Pancreas (tissue), 10 donors: Measurements from ENCODE around the gene RNPS1. TPM values are rescaled to one million over a fixed set of nuclear protein-coding genes. Genes with fewer than 3 reads are reported as not detected.

ENCODE experiments used
- ATAC-seq, 4 donors: fragments of 200-7000 bp; cut with Tn5 transposase; one replicate each; pipeline versions ENCODE4 v1.8.0 to v1.9.1; 2020; ENCODE audit warnings: mild to moderate bottlenecking in 4 of 4, moderate library complexity in 4 of 4
- DNase-seq, 6 donors: peaks; one replicate each; pipeline ENCODE4 v3.0.0-alpha.2; 2020
- FAIRE-seq: peaks from 2 replicates; lab custom pipeline; 2012; peaks lifted over from hg19 to GRCh38; lab: Jason Lieb, UNC
- H3K27ac ChIP-seq, 4 donors: fragments of 200-600 bp; sonication (generic); 1 replicate in 3 of 4; 2 replicates in 1 of 4; pipeline versions ENCODE4 v1.5.0 to v1.8.0; 2020
- H3K27me3 ChIP-seq, 4 donors: fragments of 200-600 bp; one replicate each; pipeline ENCODE4 v1.8.0; 2021
- H3K36me3 ChIP-seq, 3 donors: fragments of 200-600 bp; sonication (generic) in 1 of 3; one replicate each; pipeline versions ENCODE4 v1.5.0 to v1.8.0; 2020 to 2021
- H3K4me1 ChIP-seq, 3 donors: fragments of 200-600 bp; one replicate each; pipeline ENCODE4 v1.8.0; 2021
- H3K4me3 ChIP-seq, 4 donors: fragments of 200-600 bp; sonication (generic) in 2 of 4; one replicate each; pipeline versions ENCODE4 v1.5.0 to v1.8.0; 2020 to 2021
- H3K9me3 ChIP-seq, 4 donors: fragments of 200-600 bp; one replicate each; pipeline ENCODE4 v1.8.0; 2021
- WGBS, 2 donors: extraction: QIAGEN DNeasy Blood & Tissue Kit; methylation state at CpG; one replicate each; pipeline ENCODE4 v1.1.7; 2013; 5-methylcytosine and 5-hydroxymethylcytosine counted together
- intact Hi-C, 3 donors: fragments of 100-400 bp; cut with DNase I; formaldehyde crosslinking; loops; one replicate each; pipeline versions ENCODE4 v1.11.1 to v1.14.2; 2022
- polyA plus RNA-seq, 2 donors: library from polyadenylated mRNA; stranded (reverse); fragments of 200-250 nt; gene quantifications; one replicate each; pipeline ENCODE4 v1.2.3, GENCODE V29; 2013
- total RNA-seq, 6 donors: library from RNA; stranded (reverse); fragmentation: NEBNext Ultra II Directional in 4 of 6; extraction: Animal tissue kit (Norgen Biotek cat#: 25700) in 4 of 6; gene quantifications; one replicate each; pipeline versions ENCODE4 v1.2.1 to v1.2.4, GENCODE V29; 2021 to 2023
- TF ChIP-seq, protein P1 (sequence below), 4 donors: fragments of 200-600 bp; sonication (generic) in 3 of 4; IDR thresholded peaks; one replicate each; pipeline versions ENCODE4 v1.5.0 to v1.8.0; 2021; ENCODE audit warnings: antibody characterized with exemption in 4 of 4
- donor health status: healthy with polysubstance abuse.
- donor health status: DM: no; HTN: no; CAD: no; lungs with moderate emphysema.
- donor health status: DM: no; HTN: no; CAD: no.
- donor health status: control.
- donor health status: control.
- donor health status: Bipolar disorder and iron deficiency.
- donor health status: DM: yes; HTN: yes; CAD: no.
- donor health status: DM: no; HTN: no; CAD: no.
- donor health status: DM: no; HTN: no; CAD: no.
- donor health status: DM: yes; HTN: yes; CAD: no.

RNPS1 gene
- total RNA-seq (10 to 100 TPM; 36.0 to 66.2 (median 50.3) TPM), polyA plus RNA-seq (100 to 1,000 TPM in 1 of 2 donors, 10 to 100 TPM in 1; 56.0 to 103 TPM)

- Histone ChIP-seq H3K9me3 (no peaks in the 10 kb centered on the region), H3K4me1 (peaks cover 4 to 24% (median 14%) of the 10 kb centered on the region in 3 donors), H3K27me3 (no peaks in the 10 kb centered on the region), H3K27ac (peak within 1 kb of the TSS; percentile 94 to 98 (median 94)), H3K36me3 (peaks cover 0 to 8% (median 2%) of the 10 kb centered on the region in 3 donors), H3K4me3 (peak within 1 kb of the TSS; percentile 67 to 97 (median 84))
- peak; percentile 95 to 99 (median 98) for DNase-seq
- no peak for FAIRE-seq
- TF ChIP-seq, protein P1, sequence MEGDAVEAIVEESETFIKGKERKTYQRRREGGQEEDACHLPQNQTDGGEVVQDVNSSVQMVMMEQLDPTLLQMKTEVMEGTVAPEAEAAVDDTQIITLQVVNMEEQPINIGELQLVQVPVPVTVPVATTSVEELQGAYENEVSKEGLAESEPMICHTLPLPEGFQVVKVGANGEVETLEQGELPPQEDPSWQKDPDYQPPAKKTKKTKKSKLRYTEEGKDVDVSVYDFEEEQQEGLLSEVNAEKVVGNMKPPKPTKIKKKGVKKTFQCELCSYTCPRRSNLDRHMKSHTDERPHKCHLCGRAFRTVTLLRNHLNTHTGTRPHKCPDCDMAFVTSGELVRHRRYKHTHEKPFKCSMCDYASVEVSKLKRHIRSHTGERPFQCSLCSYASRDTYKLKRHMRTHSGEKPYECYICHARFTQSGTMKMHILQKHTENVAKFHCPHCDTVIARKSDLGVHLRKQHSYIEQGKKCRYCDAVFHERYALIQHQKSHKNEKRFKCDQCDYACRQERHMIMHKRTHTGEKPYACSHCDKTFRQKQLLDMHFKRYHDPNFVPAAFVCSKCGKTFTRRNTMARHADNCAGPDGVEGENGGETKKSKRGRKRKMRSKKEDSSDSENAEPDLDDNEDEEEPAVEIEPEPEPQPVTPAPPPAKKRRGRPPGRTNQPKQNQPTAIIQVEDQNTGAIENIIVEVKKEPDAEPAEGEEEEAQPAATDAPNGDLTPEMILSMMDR (IDR thresholded peaks at IDR 0.05): no peak
- intact Hi-C loops: no loop called here
- peak; percentile 95 to 98 (median 96) for ATAC-seq
- WGBS, 2 donors: 1% methylated on average over 61 to 88 of the region's 88 CpGs
Measured at GRCh38 chr16:2267913-2268666, at the start of gene RNPS1. TSS of gene RNPS1 (minus strand) at chr16:2268126. CDS start at chr16:2264643, 3,483 bp downstream.

- intact Hi-C loops: no loop called here
- WGBS, 2 donors: 90 to 95% methylated on average over 26 of the region's 26 CpGs
- no peaks in the 10 kb centered on the region for H3K27me3 ChIP-seq
- FAIRE-seq (no peak), ATAC-seq (no peak), DNase-seq (peak in 1 of 6 donors; percentile 28)
- H3K4me1 ChIP-seq: no peaks in the 10 kb centered on the region
- TF ChIP-seq, protein P1 (IDR thresholded peaks at IDR 0.05): no peak
- H3K4me3 ChIP-seq: no peak overlapping the region
- no peak overlapping the region for H3K27ac ChIP-seq
- H3K9me3 ChIP-seq: no peaks in the 10 kb centered on the region
- H3K36me3 ChIP-seq: peaks cover 0 to 10% (median 0%) of the 10 kb centered on the region in 3 donors
Measured at GRCh38 chr16:2317231-2318020, 49.5 kb upstream of the RNPS1 start.

DNA sequence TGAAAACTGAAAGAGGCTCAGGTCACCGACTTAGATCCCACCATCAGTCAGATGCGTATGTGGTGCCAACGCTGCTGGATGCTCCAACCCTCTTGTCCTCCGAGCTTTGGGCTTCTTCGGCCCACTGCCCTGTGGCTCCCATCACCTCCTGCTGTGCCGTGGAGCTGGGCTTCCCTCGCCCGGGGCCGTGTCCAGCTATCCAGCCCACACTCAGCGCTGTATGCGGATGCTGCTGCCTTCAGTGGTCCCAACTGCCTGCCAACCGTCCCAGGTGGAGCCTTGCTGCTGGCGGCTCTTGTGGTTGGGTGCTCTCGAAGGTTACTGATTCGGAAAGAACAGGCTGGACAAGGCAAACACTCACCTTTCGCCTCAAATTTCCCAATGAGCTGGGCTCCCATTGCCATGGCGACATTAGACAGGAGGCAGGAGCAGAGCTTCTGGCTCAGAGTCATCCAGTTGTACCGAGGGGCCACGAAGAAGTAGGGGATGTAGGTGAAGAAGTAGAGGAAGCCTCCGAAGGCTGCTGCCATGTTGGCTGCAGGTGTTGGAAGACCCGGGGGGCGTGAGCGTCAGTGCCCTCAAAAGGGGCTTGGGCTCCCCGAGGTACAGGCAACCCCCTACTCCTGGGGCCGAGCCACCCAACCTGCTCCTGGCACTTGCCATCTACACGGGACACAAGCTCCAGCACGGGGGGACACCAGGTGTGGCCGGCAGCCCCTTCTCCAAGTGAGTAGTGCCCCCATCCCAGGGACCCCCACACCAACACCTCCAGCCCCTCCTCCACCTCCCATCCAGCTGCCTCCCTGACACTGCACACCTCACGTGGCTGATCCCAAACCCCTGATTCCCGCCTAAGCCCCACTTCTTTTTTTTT is 40.4 kb upstream of the RNPS1 start:
- H3K4me1 ChIP-seq: no peaks in the 10 kb centered on the region
- no peaks in the 10 kb centered on the region for H3K27me3 ChIP-seq
- intact Hi-C loops: loop anchor here in 1 of 3 donors (10.0 kb wide), 1 partner anchor 186 kb away; no protein-coding TSS in a partner anchor
- DNase-seq: no peak
- no peak for FAIRE-seq
- H3K4me3 ChIP-seq: no peak overlapping the region
- ATAC-seq: peak in 2 of 4 donors; percentile 44 to 56
- no peaks in the 10 kb centered on the region for H3K36me3 ChIP-seq
- 91 to 92% methylated on average over 29 to 30 of the region's 30 CpGs for WGBS, 2 donors
- TF ChIP-seq, protein P1 (IDR thresholded peaks at IDR 0.05): no peak
- no peaks in the 10 kb centered on the region for H3K9me3 ChIP-seq
- no peak overlapping the region for H3K27ac ChIP-seq

GRCh38 chr16:2299915-2300192 is 31.9 kb upstream of the RNPS1 start:
- FAIRE-seq (no peak), ATAC-seq (no peak), DNase-seq (no peak)
- intact Hi-C loops: loop anchor here in 1 of 3 donors (10.0 kb wide), 1 partner anchor 195 kb away; no protein-coding TSS in a partner anchor
- Histone ChIP-seq H3K9me3 (no peaks in the 10 kb centered on the region), H3K27ac (no peak overlapping the region), H3K4me1 (no peaks in the 10 kb centered on the region), H3K4me3 (no peak overlapping the region), H3K36me3 (no peaks in the 10 kb centered on the region), H3K27me3 (no peaks in the 10 kb centered on the region)
- TF ChIP-seq, protein P1 (IDR thresholded peaks at IDR 0.05): no peak
- WGBS, 2 donors: 74 to 77% methylated on average over 10 of the region's 10 CpGs
